OCI-LY7 (cell line): ENCODE data around the gene RIOK1. TPM values are rescaled to one million over a fixed set of nuclear protein-coding genes. Genes with fewer than 3 reads are reported as not detected.

Experiments
- BruUV-seq: library from RNA; stranded (reverse); fragments of 400-500 nt; replicated peaks from 2 replicates; lab custom pipeline; 2021; lab: Mats Ljungman, UMichigan
- CTCF ChIA-PET: fragments of 300-600 bp; sonication (Branson Sonifier 250); formaldehyde crosslinking; loops from one replicate; lab custom pipeline; 2022; ENCODE audit warnings: antibody characterized with exemption; ENCODE audit not compliant: unreplicated experiment; lab: Charles Lee
- POLR2A ChIA-PET: fragments of 300-600 bp; sonication (Branson Sonifier 250); formaldehyde crosslinking; loops from one replicate; lab custom pipeline; 2022; ENCODE audit warnings: antibody characterized with exemption; lab: Charles Lee
- DNase-seq: peaks from one replicate; pipeline ENCODE4 v3.0.0-alpha.2; 2015; ENCODE audit warnings: low spot score
- H2AFZ ChIP-seq: fragments of 200-600 bp; sonication (generic), shearing (Covaris generic); 2 replicates; pipeline ENCODE4 v1.6.1; 2014; ENCODE audit warnings: mild to moderate bottlenecking, antibody characterized with exemption, low read length, moderate library complexity
- H3K27ac ChIP-seq: fragments of 200-600 bp; sonication (generic); 2 replicates; pipeline ENCODE4 v1.5.1; 2014; ENCODE audit warnings: mixed run types, low read depth, mild to moderate bottlenecking, moderate library complexity, low read length, inconsistent platforms; ENCODE audit not compliant: poor library complexity, severe bottlenecking
- H3K36me3 ChIP-seq: fragments of 200-600 bp; sonication (generic); 2 replicates; pipeline ENCODE4 v1.6.1; 2014; ENCODE audit warnings: mild to moderate bottlenecking, antibody characterized with exemption, low read length, moderate library complexity, mixed read lengths; ENCODE audit not compliant: insufficient read depth
- H3K4me1 ChIP-seq: fragments of 200-600 bp; sonication (generic); 2 replicates; pipeline ENCODE4 v1.5.1; 2014; ENCODE audit warnings: mild to moderate bottlenecking, low read length; ENCODE audit not compliant: insufficient read depth, poor library complexity, severe bottlenecking
- H3K4me2 ChIP-seq: fragments of 200-600 bp; sonication (generic); 2 replicates; pipeline ENCODE4 v1.6.1; 2014; ENCODE audit warnings: mild to moderate bottlenecking, low read length
- H3K4me3 ChIP-seq: fragments of 200-600 bp; sonication (generic); 2 replicates; pipeline ENCODE4 v1.5.1; 2014; ENCODE audit warnings: mild to moderate bottlenecking, low read depth, low read length; ENCODE audit not compliant: poor library complexity, severe bottlenecking
- H3K79me2 ChIP-seq: fragments of 200-600 bp; sonication (generic); 2 replicates; pipeline ENCODE4 v1.6.1; 2016; ENCODE audit warnings: low read depth, mild to moderate bottlenecking, low read length, moderate library complexity, mixed read lengths; ENCODE audit not compliant: insufficient read depth
- H3K9me2 ChIP-seq: fragments of 200-600 bp; sonication (generic); 2 replicates; pipeline ENCODE4 v1.6.1; 2016; ENCODE audit warnings: mild to moderate bottlenecking, low read length, mixed read lengths; ENCODE audit not compliant: insufficient read depth
- H3K9me3 ChIP-seq: fragments of 200-600 bp; sonication (generic); 2 replicates; pipeline ENCODE4 v1.6.1; 2014; ENCODE audit warnings: mild to moderate bottlenecking, mixed run types, low read length, mixed read lengths
- H4K20me1 ChIP-seq: fragments of 200-600 bp; sonication (generic); 2 replicates; pipeline ENCODE4 v1.6.1; 2014; ENCODE audit warnings: mild to moderate bottlenecking, antibody characterized with exemption, low read length, moderate library complexity, mixed read lengths; ENCODE audit not compliant: insufficient read depth
- CTCF ChIP-seq: fragments of 200-600 bp; sonication (generic); conservative IDR thresholded peaks from 2 replicates; pipeline ENCODE4 v1.5.1; 2014; ENCODE audit warnings: mild to moderate bottlenecking, antibody characterized with exemption, low read length, moderate library complexity, mixed read lengths
- EZH2phosphoT487 ChIP-seq: fragments of 200-600 bp; sonication (generic); IDR thresholded peaks from 2 replicates; pipeline ENCODE4 v1.6.1; 2018; ENCODE audit warnings: low read depth, borderline replicate concordance, mild to moderate bottlenecking, mixed run types, antibody characterized with exemption, low read length, moderate library complexity, mixed read lengths
- intact Hi-C: fragments of 100-400 bp; cut with micrococcal nuclease; formaldehyde crosslinking; loops from one replicate; pipeline ENCODE4 v1.10.0; 2022; ENCODE audit not compliant: unreplicated experiment
- total RNA-seq, 2 experiments: library from RNA; depleted of rRNA in 1 of 2; stranded (reverse); fragments of >200 nt in 1 of 2; shearing (Covaris generic) in 1 of 2; gene quantifications; 2 replicates each; pipeline ENCODE4 v1.2.3, GENCODE V29; 2014 to 2022

RIOK1 gene
- total RNA-seq, 2 experiments from 2014 or later: 35.2 to 55.0 TPM

- H3K36me3 ChIP-seq: no peaks in the 10 kb centered on the region
- POLR2A ChIA-PET: no interaction called here
- H3K9me2 ChIP-seq: no peaks in the 10 kb centered on the region
- H2AFZ ChIP-seq: no peak overlapping the region
- H3K79me2 ChIP-seq: no peaks in the 10 kb centered on the region
- H3K4me1 ChIP-seq: peaks cover 13% of the 10 kb centered on the region
- H3K4me3 ChIP-seq: no peak overlapping the region
- no peaks in the 10 kb centered on the region for H4K20me1 ChIP-seq
- no peak overlapping the region for H3K27ac ChIP-seq
- BruUV-seq: no TSS peak
- TF ChIP-seq CTCF: no peak
- TF ChIP-seq EZH2phosphoT487: no peak
- intact Hi-C loops: no loop called here
- no peaks in the 10 kb centered on the region for H3K9me3 ChIP-seq
- no peak overlapping the region for H3K4me2 ChIP-seq
- CTCF ChIA-PET: no interaction called here
- no peak for DNase-seq
These were observed 50.9 kb downstream of the RIOK1 start for GRCh38 chr6:7440476-7440875.

GRCh38 chr6:7441048-7441775 is 51.6 kb downstream of the RIOK1 start:
- TF ChIP-seq CTCF (no peak), EZH2phosphoT487 (no peak)
- Histone ChIP-seq H3K79me2 (no peaks in the 10 kb centered on the region), H3K4me1 (peaks cover 13% of the 10 kb centered on the region), H2AFZ (no peak overlapping the region), H3K4me3 (no peak overlapping the region), H3K36me3 (no peaks in the 10 kb centered on the region), H4K20me1 (no peaks in the 10 kb centered on the region), H3K4me2 (no peak overlapping the region), H3K27ac (no peak overlapping the region), H3K9me2 (no peaks in the 10 kb centered on the region), H3K9me3 (no peaks in the 10 kb centered on the region)
- no TSS peak for BruUV-seq
- intact Hi-C loops: no loop called here
- CTCF ChIA-PET: no interaction called here
- POLR2A ChIA-PET: interaction anchor here (0.6 to 0.9 kb wide), 3 partner anchors 14 to 39 kb away, joined by 3 to 4 read pairs (median 3); no protein-coding TSS in a partner anchor
- no peak for DNase-seq

- Histone ChIP-seq H3K4me3 (no peak overlapping the region), H3K27ac (no peak overlapping the region), H4K20me1 (no peaks in the 10 kb centered on the region), H3K4me1 (peaks cover 13% of the 10 kb centered on the region), H3K79me2 (no peaks in the 10 kb centered on the region), H3K36me3 (no peaks in the 10 kb centered on the region), H3K9me3 (no peaks in the 10 kb centered on the region), H3K9me2 (no peaks in the 10 kb centered on the region), H3K4me2 (no peak overlapping the region), H2AFZ (no peak overlapping the region)
- POLR2A ChIA-PET: interaction anchor here (0.6 kb wide), 1 partner anchor 191 kb away, joined by 4 read pairs; no protein-coding TSS in a partner anchor
- TF ChIP-seq CTCF (no peak), EZH2phosphoT487 (no peak)
- BruUV-seq: no TSS peak
- DNase-seq: no peak
- intact Hi-C loops: no loop called here
- CTCF ChIA-PET: interaction anchor here (0.5 kb wide), 1 partner anchor 705 kb away, joined by 3 read pairs; no protein-coding TSS in a partner anchor
These were observed 52.9 kb downstream of the RIOK1 start for GRCh38 chr6:7442467-7442866.
